Activated naive CD8-positive, alpha-beta T cell (primary cell): Measurements from ENCODE around the gene BCAR3.

Experiments used
- H3K27ac Mint-ChIP-seq: one replicate; pipeline ENCODE4 v1.8.0; 2021; ENCODE audit warnings: mixed read lengths
- H3K27me3 Mint-ChIP-seq: one replicate; pipeline ENCODE4 v1.8.0; 2021; ENCODE audit warnings: mixed read lengths
- H3K36me3 Mint-ChIP-seq: one replicate; pipeline ENCODE4 v1.8.0; 2021; ENCODE audit warnings: mixed read lengths
- H3K4me1 Mint-ChIP-seq: one replicate; pipeline ENCODE4 v1.8.0; 2021; ENCODE audit warnings: low read depth, mixed read lengths
- H3K4me3 Mint-ChIP-seq: one replicate; pipeline ENCODE4 v1.8.0; 2021; ENCODE audit warnings: mild to moderate bottlenecking, mixed read lengths
- H3K9me3 Mint-ChIP-seq: one replicate; pipeline ENCODE4 v1.8.0; 2021; ENCODE audit warnings: low read depth, mixed read lengths

Gene BCAR3

GRCh38 chr1:93713341-93713740 lies 31.7 kb upstream of the BCAR3 start:
- no peak overlapping the region for H3K4me3 Mint-ChIP-seq
- H3K27ac Mint-ChIP-seq: no peak overlapping the region
- peaks cover 4% of the 10 kb centered on the region for H3K9me3 Mint-ChIP-seq
- peaks cover 32% of the 10 kb centered on the region for H3K4me1 Mint-ChIP-seq
- H3K36me3 Mint-ChIP-seq: peaks cover 2% of the 10 kb centered on the region
- no peaks in the 10 kb centered on the region for H3K27me3 Mint-ChIP-seq

DNA sequence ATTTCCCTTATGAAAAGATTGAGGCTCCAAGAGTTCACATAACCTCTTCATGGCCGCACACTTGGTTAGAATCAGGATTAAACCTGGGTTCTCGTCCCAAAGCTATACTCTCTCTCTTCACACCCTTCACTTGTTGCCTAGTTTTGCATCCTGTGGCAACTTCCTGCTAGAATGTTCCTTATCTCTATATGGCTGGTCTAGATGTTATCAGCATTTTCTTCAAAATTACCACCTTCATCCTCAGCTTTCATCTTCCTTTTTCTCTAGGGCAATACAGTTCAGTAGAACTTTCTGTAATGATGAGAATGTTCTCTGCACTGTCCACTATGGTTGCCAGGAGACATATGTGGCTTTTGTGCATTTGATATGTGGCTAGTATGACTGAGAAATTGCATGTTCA lies 31.1 kb upstream of the BCAR3 start:
- Mint-ChIP-seq H3K9me3 (peaks cover 4% of the 10 kb centered on the region), H3K27me3 (no peaks in the 10 kb centered on the region), H3K4me3 (no peak overlapping the region), H3K27ac (no peak overlapping the region), H3K4me1 (peaks cover 38% of the 10 kb centered on the region), H3K36me3 (peaks cover 2% of the 10 kb centered on the region)

- H3K27ac Mint-ChIP-seq: no peak overlapping the region
Measured at GRCh38 chr1:93710499-93711453, 29.1 kb upstream of the BCAR3 start.

GRCh38 chr1:93708734-93709481 lies 27.3 kb upstream of the BCAR3 start:
- no peaks in the 10 kb centered on the region for H3K36me3 Mint-ChIP-seq
- peaks cover 28% of the 10 kb centered on the region for H3K4me1 Mint-ChIP-seq
- no peak overlapping the region for H3K27ac Mint-ChIP-seq
- no peaks in the 10 kb centered on the region for H3K27me3 Mint-ChIP-seq
- no peak overlapping the region for H3K4me3 Mint-ChIP-seq
- no peaks in the 10 kb centered on the region for H3K9me3 Mint-ChIP-seq

More at GRCh38 chr1:93710499-93711453, 29.1 kb upstream of the BCAR3 start:
- H3K4me3 Mint-ChIP-seq: no peak overlapping the region
- no peaks in the 10 kb centered on the region for H3K9me3 Mint-ChIP-seq
- H3K27me3 Mint-ChIP-seq: no peaks in the 10 kb centered on the region
- H3K36me3 Mint-ChIP-seq: no peaks in the 10 kb centered on the region
- peaks cover 33% of the 10 kb centered on the region for H3K4me1 Mint-ChIP-seq

- H3K4me3 Mint-ChIP-seq: peak overlapping the region; percentile 11
- H3K9me3 Mint-ChIP-seq: no peaks in the 10 kb centered on the region
- no peaks in the 10 kb centered on the region for H3K36me3 Mint-ChIP-seq
- H3K27me3 Mint-ChIP-seq: no peaks in the 10 kb centered on the region
- no peak overlapping the region for H3K27ac Mint-ChIP-seq
- H3K4me1 Mint-ChIP-seq: peaks cover 26% of the 10 kb centered on the region
Measured at GRCh38 chr1:93707956-93708355, 26.3 kb upstream of the BCAR3 start.

- Mint-ChIP-seq H3K27me3 (no peaks in the 10 kb centered on the region), H3K9me3 (no peaks in the 10 kb centered on the region), H3K36me3 (no peaks in the 10 kb centered on the region), H3K4me1 (peaks cover 19% of the 10 kb centered on the region), H3K27ac (no peak overlapping the region), H3K4me3 (no peak overlapping the region)
Measured at GRCh38 chr1:93705892-93706500, 24.4 kb upstream of the BCAR3 start.

GRCh38 chr1:93704052-93704451 lies 22.4 kb upstream of the BCAR3 start:
- no peak overlapping the region for H3K4me3 Mint-ChIP-seq
- no peaks in the 10 kb centered on the region for H3K9me3 Mint-ChIP-seq
- H3K4me1 Mint-ChIP-seq: peaks cover 15% of the 10 kb centered on the region
- H3K27ac Mint-ChIP-seq: no peak overlapping the region
- no peaks in the 10 kb centered on the region for H3K27me3 Mint-ChIP-seq
- H3K36me3 Mint-ChIP-seq: no peaks in the 10 kb centered on the region

- Mint-ChIP-seq H3K4me1 (peaks cover 11% of the 10 kb centered on the region), H3K36me3 (no peaks in the 10 kb centered on the region), H3K27ac (no peak overlapping the region), H3K27me3 (no peaks in the 10 kb centered on the region), H3K9me3 (no peaks in the 10 kb centered on the region), H3K4me3 (no peak overlapping the region)
Measured at GRCh38 chr1:93703643-93704042, 22.0 kb upstream of the BCAR3 start.

GRCh38 chr1:93702828-93703183 lies 21.2 kb upstream of the BCAR3 start:
- no peak overlapping the region for H3K27ac Mint-ChIP-seq
- H3K4me3 Mint-ChIP-seq: no peak overlapping the region
- H3K4me1 Mint-ChIP-seq: peaks cover 3% of the 10 kb centered on the region
- no peaks in the 10 kb centered on the region for H3K36me3 Mint-ChIP-seq
- H3K9me3 Mint-ChIP-seq: no peaks in the 10 kb centered on the region
- no peaks in the 10 kb centered on the region for H3K27me3 Mint-ChIP-seq

DNA sequence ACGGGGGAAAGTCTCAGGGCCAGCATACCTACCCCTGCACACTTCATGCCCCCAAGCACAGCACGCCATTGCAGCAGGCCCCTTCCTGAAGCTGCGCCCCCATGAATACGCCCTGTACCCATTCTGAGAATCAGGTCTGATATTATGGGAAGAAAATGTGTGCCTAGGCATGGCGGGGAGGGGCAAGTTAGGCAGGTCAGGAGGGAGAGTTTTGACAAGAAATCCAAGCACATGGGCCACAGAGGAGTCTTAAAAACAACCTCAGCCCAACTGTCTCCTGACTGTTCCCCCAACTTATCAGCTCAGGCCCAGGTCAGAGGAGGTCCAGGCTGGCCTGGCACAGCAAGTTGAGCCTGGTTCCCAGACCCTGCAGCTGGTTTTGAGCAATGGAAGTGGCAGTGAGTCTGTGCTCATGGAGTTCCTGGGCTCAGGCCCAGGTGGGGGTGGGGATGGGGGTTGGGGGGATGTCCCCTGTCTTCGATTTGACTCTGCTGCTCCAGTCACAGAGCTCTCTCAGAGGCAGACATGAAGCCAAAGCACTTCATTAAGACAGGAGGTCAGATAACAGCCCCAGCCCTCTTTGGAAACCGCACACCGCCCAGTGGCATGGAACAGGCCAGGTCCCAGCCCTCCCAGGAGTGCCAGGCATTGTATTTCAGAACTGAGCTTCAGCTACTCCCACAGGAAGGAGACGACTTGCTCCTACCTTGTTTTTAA lies 20.6 kb upstream of the BCAR3 start:
- no peaks in the 10 kb centered on the region for H3K27me3 Mint-ChIP-seq
- no peaks in the 10 kb centered on the region for H3K36me3 Mint-ChIP-seq
- H3K9me3 Mint-ChIP-seq: no peaks in the 10 kb centered on the region
- H3K4me3 Mint-ChIP-seq: no peak overlapping the region
- H3K4me1 Mint-ChIP-seq: no peaks in the 10 kb centered on the region
- no peak overlapping the region for H3K27ac Mint-ChIP-seq

DNA sequence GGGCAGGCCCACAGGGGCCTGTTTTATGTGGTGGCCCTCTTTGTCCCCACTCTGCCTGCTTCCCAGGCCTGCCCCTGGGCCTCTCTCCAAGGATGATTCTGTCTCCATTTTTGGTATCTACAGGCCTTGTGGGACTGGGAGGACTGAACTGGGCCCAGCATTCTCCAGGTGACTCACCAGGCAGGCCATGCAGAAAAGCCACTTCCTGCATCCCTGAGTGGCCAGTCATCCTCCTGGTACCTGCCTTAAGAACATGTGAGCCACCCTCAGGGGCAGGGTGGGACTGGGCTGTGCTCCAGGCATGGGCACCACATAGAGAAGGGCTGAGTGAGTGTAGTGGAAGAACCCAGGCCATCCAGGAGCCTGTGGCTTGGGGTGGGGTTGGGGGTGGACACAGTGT lies 20.0 kb upstream of the BCAR3 start:
- H3K9me3 Mint-ChIP-seq: no peaks in the 10 kb centered on the region
- no peaks in the 10 kb centered on the region for H3K4me1 Mint-ChIP-seq
- no peak overlapping the region for H3K4me3 Mint-ChIP-seq
- H3K27me3 Mint-ChIP-seq: no peaks in the 10 kb centered on the region
- no peak overlapping the region for H3K27ac Mint-ChIP-seq
- no peaks in the 10 kb centered on the region for H3K36me3 Mint-ChIP-seq

GRCh38 chr1:93700532-93701469 lies 19.2 kb upstream of the BCAR3 start:
- no peak overlapping the region for H3K27ac Mint-ChIP-seq
- no peak overlapping the region for H3K4me3 Mint-ChIP-seq
- no peaks in the 10 kb centered on the region for H3K36me3 Mint-ChIP-seq
- H3K4me1 Mint-ChIP-seq: no peaks in the 10 kb centered on the region
- no peaks in the 10 kb centered on the region for H3K27me3 Mint-ChIP-seq
- no peaks in the 10 kb centered on the region for H3K9me3 Mint-ChIP-seq

DNA sequence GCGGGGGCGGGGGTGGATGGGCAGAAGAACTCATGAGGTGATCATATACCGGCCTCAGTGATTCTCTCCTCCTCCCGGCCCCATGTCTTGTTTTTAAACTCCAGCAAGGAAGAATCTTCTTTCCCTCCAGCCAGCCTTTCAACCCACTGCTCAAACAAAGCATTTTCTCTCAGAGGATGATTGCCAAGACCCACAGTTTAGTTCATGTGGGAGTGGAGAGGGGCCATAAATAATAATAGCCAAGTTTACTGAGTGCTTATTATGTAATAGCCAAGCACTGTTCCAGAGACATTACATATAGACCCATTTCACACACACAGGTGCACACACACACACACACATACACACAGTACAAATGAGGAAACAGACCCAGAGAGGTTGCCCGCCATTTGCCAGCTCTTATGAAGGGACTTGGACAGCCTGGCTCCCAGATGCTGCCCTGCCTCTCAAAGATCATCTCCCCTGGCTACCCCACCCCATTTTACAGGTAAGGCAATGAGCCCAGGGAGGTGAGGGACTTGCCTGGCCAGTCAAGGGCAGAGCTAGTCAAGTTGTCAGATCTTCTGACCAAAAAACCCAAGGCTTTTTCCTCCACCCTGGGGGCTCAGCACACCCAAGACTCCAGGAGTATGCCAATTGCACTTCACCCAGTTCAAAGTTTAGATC lies 18.0 kb upstream of the BCAR3 start:
- Mint-ChIP-seq H3K4me3 (no peak overlapping the region), H3K27ac (no peak overlapping the region), H3K4me1 (no peaks in the 10 kb centered on the region), H3K27me3 (no peaks in the 10 kb centered on the region), H3K9me3 (no peaks in the 10 kb centered on the region), H3K36me3 (no peaks in the 10 kb centered on the region)
